ENCODE measurements around the gene SLC45A2.

Gene SLC45A2

DNA sequence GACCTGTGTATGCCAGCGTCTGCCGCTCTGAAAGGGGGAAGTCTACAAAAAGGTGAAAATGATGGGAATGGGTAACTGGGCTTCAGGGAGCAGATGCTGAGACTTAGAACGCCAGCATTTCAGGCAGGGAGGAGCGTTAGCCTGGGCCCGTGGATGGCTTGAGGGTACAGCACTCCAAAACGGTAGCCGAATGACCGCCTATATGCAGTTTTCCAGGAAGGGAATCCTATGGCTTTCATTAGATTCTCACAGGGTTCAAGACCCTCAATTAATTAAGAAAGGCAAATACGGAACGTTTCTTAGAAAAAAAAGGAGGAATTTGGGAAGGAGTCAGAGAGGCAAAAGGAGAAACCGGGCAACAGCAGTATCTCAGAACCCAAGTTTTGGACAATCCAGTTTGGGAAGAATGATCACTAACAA, 22.7 kb upstream of the SLC45A2 start:
- DNase-seq, result no peak

GRCh38 chr5:34005681-34006080, 21.2 kb upstream of the SLC45A2 start:
- DNase-seq, result no peak

DNA sequence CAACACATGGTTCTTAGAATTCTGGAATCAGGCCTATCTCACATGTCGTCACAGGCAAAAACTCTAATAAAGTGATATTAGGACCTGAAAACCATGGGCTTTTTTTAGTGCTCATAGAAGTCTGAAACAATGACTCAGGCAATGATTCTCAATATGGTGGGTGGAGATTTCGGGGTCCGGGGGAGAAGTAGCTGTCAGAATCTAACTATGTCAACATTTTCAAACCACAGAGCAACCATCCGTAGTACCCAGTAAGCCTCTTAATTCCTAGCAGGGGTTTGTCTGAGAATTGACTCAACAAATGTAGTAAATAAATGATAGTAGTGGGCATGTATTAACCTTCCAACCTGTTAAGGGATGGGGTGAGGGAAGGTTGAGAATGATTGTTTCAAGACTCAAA, 20.7 kb upstream of the SLC45A2 start:
- DNase-seq, result no peak

GRCh38 chr5:34003941-34004340, 19.4 kb upstream of the SLC45A2 start:
- DNase-seq, result no peak

DNA sequence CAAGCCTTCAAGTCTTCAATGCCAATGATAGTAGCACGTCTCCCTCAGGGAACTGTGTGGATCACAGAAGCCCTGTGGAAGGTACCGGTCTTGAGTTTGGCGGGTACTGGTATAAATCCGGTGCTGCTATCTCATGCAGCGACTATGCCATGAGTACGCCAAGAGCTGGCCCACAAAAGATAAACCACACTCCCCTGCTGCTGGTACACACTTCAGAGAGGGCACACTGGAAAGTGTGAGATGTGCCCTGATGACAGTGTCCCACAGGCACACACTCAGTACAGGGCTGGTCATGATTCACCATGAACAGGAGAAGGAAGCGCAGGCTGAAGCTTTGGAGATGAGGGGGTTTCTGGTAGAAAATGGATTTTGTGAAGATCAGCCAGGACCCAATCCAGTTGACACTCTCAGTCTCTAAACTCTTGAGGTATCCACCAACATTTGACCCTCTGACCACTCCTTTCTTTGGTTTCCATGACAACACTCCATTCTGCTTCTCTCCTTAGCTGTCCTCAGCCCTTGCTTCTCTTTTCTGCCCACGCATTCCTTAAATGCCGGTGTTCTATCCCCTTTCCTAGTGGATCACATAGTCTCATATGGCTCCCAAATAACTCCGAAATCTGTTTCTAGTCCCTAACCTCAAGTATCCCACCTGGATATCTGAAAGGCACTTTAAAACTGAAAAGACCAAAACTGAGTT, 18.3 kb upstream of the SLC45A2 start:
- DNase-seq, result no peak

DNA sequence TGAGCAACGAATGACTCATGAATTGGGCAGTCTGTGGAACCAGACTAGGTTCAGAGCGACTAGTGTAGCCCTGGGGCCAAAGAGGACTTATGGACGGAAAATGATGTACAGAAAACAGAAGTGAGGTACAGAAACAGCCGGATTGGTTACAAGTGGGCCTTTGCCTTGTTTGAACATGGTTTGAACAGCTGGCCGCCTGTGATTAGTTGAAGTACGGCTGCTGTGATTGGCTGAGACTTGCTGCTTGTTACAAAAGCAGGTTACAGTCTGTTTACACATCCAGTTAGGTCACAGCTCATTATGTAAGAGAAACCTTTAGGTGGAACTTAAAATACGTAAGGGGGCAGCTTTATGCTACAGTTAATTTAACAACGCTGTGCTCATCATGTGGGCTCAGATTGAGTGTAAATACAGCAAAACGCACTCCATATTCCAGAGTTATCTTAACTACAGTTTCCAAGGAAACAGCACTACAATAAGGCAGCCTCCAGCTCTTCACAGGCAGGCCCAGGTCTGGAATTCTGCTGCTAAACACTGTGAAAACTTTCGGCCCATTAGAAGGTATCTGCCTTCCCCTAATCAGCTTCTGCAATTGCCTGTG, 16.8 kb upstream of the SLC45A2 start:
- no peak for DNase-seq

DNA sequence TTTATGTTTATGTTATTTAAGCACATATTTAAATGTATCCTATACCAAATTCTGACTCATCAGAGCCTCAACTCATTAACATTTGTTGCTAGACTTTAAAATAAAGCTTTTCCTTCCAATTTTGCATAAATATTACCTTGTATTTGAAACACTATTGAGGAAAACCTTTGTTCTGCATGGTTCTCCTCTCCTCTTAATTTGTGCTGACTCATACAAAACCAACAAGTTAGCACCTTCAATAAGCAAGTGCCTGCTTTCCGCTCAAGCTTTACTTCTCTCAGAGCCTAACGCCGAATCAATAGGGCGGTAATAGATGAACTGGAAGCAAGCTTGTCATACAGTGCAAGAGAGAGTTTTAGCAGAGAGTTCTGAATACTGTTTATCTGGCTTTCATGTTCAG, 15.5 kb upstream of the SLC45A2 start:
- DNase-seq, result no peak

- no peak for DNase-seq
These were observed 13.0 kb upstream of the SLC45A2 start for GRCh38 chr5:33997331-33997983.

GRCh38 chr5:33995865-33996264, 11.4 kb upstream of the SLC45A2 start:
- no peak for DNase-seq

- no peak for DNase-seq
These were observed 10.4 kb upstream of the SLC45A2 start for GRCh38 chr5:33994845-33995244.

GRCh38 chr5:33992864-33993263, 8.4 kb upstream of the SLC45A2 start:
- no peak for DNase-seq

GRCh38 chr5:33985447-33985846, 954 bp upstream of the SLC45A2 start:
- no peak for DNase-seq

- no peak for DNase-seq
These were observed 315 bp downstream of the SLC45A2 start for GRCh38 chr5:33984178-33984577.

DNA sequence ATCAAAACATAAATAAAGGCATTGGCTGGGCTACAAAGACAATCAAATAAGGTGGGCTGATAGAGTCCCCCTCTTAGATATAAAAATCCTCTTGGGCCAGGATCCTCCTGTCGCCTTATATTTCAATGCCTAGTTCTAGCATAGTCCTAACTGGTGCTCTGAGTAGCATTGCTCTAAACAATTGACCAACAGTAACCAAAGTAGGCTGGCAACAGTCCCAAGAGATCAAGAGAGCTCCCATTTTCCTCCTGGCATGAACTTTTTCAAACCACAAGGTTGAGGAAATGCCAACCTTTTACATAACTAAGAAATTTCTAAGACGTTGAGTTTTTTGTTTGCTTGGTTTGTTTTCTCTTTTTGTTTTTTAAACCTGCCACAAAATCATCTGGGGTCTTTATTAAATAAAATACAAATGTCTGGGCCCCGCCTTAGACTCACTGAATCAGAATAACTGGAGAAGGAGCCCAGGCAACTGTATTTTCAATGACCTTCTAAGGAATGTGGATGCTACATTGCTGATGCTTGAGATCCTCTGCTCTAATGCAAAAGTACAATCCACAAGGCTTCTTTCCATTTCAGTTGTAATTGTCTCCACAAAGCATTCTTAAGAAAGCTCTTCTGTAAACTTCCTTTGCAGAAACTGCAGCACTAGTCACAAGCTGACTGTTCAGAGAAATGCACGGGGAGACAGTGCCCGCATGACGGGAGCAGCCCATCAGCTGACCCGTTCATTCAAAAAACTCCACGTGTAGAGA, 2.9 kb downstream of the SLC45A2 start:
- no peak for DNase-seq

DNA sequence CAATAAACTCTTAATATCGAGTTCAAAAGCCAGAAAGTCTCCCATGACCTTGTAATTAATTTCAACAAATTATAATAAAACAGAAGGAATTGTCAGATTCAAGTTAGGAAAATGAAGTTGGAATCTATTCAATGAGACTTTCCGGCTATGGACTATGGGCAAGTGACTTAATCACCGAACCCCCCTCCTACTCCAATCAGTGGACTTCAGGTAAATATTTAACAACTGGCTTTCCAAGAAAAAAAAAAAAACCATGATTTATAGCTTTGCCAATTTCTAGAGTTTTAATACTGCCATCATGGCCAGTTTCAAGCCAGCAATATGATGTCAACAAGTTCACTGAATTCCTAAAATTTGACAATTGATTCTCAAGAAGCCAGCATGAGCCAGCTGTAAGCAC, 4.5 kb downstream of the SLC45A2 start:
- DNase-seq, result no peak

GRCh38 chr5:33978306-33978705, 6.2 kb downstream of the SLC45A2 start:
- no peak for DNase-seq

GRCh38 chr5:33976307-33976706, 8.2 kb downstream of the SLC45A2 start:
- no peak for DNase-seq

- DNase-seq, result no peak
These were observed 8.6 kb downstream of the SLC45A2 start for GRCh38 chr5:33975852-33976251.

DNA sequence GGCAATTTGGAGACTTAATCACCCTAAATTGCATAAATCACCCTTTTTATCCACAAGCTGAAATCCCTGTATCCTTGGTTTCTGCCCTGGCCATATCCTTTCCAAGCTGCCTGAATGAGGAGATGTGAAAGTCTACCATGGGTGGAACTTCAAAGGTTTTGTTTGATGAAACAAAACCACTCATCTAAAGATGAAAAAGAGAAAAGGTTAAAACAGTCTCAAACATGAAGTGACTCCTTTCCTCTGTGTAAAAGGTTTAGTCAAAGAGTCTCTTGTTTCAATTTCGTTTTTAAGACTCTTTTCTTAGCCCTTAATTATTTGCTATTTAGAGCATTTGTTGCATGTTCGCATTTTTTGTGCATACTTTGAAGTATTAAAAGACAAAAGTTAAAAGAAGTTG, 11.2 kb downstream of the SLC45A2 start:
- DNase-seq, result no peak

GRCh38 chr5:33969572-33970452, 14.7 kb downstream of the SLC45A2 start:
- DNase-seq, result peak; percentile 68

DNA sequence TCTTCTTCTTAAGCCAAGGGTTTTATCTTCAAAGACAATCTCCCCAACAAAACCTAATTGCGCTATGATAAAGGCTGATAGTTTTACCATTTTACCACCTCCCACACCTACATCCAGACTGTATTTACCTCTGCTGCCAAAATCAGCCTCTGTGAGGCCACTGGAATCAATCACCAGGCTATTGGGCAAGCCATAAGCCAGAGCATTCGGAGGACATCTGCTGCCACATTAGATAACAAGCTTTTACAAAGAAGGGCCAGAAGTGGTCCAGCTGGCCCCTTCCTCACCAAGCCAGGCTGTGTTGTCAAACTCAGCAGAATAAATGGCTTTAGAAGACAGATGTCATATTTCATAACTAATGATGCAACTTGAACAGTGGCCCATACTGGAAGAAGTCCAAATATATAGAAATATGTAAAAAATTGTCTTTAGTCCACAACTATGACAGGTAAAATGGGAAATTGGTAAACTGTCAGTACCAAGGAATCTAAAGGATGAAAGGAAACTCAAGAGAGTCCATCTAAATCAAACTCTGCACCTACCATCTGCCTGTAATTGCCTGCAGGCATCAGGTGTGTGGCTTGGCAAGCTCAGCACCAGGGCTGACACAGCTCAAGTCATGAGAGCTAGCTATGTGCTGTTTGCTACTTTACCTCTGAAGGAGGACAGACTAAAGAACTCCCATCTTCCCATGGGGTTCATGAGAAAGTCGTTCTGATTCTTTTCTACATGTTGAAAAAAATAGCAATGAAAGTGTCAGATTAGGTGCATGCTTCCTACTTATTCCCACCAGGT, 16.1 kb downstream of the SLC45A2 start:
- no peak for DNase-seq

- DNase-seq, result no peak
These were observed 17.7 kb downstream of the SLC45A2 start for GRCh38 chr5:33966805-33967204.

Data from 8988T (cell line).